A673 (cell line): ENCODE results near the gene ATP1A1.

Source experiments
- EZH2 ChIP-seq: fragments of 200-600 bp; sonication (generic); IDR thresholded peaks from 2 replicates; pipeline ENCODE4 v1.6.1; 2017; ENCODE audit warnings: borderline replicate concordance, low read depth, mild to moderate bottlenecking, mixed read lengths, antibody characterized with exemption, low read length; ENCODE audit not compliant: poor library complexity, severe bottlenecking
- TF ChIP-seq, protein P1 (sequence below): fragments of 300-800, 200-600 bp; sonication (generic); conservative IDR thresholded peaks from 2 replicates; pipeline ENCODE4 v1.5.1; 2017; ENCODE audit warnings: low read depth, mild to moderate bottlenecking, antibody characterized with exemption, low read length, moderate library complexity, mixed read lengths

DNA sequence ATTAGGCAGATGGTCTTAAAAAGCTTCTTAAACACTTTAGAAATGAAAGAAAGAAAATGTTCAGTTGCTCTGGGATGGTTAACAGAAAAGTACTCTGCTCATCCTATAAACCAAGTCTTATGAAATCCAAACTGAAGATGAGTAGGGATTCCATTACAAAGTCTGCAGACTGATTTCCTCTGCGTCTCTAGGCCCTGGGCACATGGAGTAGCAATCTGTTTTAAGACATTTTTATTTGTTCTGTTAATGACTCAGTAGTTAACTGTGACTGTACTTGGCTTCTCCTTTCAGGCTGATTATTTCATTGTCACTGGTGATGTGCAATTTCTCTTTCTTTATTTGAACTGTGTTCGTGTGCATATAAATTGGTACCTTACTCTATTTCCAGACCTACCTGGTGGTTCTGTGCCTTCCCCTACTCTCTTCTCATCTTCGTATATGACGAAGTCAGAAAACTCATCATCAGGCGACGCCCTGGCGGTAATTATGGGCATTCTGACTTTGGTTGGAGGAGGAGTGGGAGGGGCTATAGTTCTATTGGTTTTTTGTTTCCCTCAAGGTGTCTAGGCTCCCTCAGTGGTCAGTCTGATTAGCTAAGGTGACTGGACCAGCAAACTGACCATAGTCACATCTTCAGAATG is 30.6 kb downstream of the ATP1A1 start:
- TF ChIP-seq EZH2, result no peak
- TF ChIP-seq, protein P1, sequence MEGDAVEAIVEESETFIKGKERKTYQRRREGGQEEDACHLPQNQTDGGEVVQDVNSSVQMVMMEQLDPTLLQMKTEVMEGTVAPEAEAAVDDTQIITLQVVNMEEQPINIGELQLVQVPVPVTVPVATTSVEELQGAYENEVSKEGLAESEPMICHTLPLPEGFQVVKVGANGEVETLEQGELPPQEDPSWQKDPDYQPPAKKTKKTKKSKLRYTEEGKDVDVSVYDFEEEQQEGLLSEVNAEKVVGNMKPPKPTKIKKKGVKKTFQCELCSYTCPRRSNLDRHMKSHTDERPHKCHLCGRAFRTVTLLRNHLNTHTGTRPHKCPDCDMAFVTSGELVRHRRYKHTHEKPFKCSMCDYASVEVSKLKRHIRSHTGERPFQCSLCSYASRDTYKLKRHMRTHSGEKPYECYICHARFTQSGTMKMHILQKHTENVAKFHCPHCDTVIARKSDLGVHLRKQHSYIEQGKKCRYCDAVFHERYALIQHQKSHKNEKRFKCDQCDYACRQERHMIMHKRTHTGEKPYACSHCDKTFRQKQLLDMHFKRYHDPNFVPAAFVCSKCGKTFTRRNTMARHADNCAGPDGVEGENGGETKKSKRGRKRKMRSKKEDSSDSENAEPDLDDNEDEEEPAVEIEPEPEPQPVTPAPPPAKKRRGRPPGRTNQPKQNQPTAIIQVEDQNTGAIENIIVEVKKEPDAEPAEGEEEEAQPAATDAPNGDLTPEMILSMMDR, result no peak
